Left hindlimb (tissue), 1 donor: ENCODE results near the gene DGKK.
"Not testable (repeated sequence)": the region's sequence is repeated elsewhere in the genome, so short reads cannot be mapped to it uniquely, and the experiment has no call there.

Experiments used
- DNase-seq: peaks from one replicate; pipeline ENCODE4 v3.0.0-alpha.2; 2018

Gene DGKK

DNA sequence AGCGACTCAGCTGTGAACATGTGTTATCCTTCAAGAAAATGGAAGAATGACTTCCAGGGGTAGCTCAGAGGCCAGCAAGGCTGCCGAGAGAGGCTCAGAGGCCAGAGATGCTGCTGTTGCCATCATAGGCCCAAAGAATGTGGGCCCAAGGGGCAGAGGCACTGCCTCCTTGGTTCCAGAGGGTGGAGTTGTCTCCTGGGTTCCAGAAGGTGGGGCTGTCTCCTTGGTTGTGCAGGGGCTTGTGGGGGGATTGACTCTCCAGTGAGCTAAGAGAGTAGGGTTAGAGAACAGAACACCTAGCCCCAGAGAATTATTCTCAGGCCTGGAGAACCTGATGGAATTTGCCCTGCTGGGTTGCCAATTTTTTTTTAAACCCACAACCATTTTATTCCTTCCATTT, 62.6 kb downstream of the DGKK start:
- DNase-seq: no peak

DNA sequence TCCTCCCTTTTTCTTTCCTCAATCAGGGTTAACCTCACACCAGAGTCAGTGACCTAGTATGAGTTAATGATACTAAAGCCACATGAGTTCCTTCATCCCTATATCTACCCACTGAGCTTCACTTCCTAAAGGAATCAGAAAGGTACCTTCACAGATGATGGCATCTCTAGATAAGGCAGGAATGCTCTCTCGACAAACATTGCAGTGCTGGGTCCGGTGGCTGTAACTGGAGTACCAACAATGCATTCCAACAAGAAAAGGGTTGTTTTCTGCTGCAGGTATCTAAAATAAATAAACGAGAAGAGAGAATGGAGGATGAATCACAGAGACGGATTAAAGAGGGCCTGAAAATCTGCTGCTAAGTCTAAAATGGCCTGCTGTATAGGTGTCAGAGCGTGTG, 66.7 kb downstream of the DGKK start:
- DNase-seq: no peak

DNA sequence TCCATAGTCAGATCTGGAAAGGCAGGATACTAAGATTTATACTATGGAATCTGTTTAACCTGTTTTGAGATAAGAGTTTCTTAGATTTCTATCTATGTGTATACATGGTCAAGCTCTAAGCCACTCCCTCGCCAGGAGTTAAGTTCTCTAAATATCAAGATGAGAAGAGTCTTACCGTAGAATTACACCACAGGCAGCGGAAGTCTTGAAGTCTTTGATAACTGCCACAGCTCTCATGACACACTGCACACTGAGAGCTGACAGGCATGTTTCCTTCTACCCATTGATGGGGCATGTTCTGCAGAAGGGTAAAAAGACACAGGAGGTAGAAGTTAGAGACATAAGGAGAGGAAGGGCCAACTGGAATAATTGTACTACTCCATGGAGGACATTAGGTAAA, 67.7 kb downstream of the DGKK start:
- no peak for DNase-seq

DNA sequence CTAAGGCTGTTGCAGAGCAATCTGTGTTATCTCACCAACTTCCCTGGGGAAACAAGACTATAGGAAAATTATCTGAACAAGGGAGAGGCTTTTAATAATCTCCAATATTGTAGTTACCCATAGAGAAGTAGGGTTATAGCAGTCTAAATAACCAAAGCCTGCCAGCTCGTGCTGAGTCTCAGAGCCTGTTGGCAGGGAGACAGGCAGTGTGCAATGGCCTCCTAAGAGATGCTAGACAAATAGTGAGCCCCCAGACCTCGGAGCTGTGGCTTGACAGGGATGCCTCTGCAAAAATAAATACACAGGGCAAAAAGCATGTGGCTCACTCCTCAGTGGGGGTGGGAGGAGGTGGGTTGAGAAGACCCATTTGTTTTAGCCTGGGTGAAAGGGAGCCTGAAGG, 76.7 kb downstream of the DGKK start:
- no peak for DNase-seq

DNA sequence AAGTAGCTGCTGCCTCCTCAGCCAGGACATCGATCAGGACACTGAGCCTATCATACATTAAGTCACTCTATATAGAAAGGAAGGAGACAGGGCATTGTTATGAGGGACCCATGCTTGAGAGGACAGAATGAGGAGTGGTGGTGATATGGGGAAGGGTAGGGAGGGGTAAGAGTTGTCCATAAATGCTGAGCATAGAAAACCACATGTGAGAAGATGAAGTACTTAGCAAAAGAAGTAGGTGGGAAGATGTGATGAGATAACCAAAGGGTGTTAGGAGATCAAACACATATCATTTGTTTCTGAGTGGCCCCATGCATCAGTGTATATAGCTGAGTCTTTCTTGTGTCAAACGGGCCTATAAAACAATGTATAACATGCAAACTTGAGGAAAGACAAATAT, 84.1 kb downstream of the DGKK start:
- no peak for DNase-seq

DNA sequence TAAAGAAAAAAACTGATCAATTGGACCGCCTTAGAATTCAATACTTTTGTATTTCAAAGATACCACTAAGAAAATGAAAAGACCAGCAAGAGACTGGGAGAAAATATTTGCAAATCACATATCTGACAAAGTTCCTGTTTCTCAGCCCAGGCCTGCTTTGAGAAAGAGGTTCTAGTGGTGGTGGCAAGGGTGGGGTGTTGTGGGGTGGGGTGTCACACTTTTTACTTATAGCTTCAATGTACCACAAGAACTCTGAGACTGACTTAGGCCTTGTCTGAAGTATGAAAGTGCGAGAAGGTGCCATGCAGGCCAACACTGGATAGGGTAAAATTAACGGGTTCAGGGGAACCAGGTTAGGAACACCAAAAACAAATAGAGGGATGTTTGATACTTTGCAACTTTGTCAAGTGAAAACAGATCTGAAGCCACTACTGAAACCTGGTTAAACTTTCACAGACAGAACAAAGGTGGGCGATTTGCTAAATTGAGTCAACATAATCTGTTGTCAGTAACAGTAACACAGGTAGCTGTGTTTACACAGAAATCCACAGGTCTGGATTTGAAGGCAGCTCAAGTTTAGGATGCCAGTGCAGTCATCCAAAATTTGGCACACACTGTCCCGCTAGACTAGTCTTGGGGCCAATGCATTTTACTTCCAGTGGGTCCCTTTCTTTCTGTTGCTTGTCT, 88.8 kb downstream of the DGKK start:
- DNase-seq: no peak

DNA sequence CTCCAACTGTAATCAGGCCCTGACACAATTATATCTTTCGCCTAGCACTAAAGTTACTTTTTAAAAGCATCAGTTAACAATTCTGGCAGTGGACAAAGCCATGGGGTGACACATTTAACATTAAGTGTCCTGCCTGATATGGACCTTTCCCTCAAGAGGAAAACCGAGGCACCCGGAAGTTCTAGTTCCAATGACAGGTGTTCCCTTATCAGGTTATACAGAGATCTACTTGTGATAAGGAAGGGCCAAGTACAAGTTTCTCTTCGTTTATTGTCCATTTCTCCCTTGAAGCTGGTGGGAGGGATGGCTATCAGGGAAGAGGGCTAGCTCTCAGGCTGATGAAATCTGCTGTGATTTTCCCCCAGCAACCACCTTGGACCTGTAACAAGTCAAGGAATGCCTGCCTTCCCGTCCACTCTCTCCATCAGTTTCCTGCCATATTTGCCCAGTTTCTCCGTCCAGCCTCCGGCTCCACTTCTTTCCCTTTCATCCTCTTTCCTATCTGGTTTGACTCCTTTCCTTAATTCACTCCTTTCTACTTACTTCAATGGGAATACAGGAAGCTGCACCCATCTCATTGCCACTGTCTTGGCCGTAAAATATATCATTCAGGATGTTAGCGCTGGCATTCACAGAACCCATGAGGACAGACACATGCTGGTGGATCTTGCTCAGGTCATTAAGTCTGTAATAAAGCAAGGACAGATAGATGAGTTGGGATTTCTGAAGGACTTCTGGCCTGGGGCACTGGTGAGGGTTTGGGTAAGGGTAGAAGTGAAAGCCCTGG, 95.0 kb downstream of the DGKK start:
- no peak for DNase-seq

DNA sequence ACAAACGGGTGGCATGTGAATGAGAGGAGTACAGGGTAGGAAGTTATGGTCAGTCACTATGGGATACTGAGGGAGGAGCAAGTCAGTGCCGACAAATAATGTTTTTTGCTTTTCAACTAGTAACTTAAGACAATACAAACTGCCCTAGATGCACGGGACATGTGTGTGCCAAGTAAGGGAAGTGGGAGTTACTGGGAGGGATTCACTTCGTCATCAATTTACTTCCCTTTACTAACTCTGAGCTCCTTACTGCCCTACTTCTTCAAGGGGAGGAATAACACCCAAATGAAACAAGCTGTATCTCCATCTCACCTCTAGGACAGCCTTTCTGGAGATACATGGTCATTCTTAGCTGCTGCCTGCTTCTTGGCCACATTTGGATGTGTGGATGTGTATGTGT, 97.7 kb downstream of the DGKK start:
- DNase-seq: no peak

DNA sequence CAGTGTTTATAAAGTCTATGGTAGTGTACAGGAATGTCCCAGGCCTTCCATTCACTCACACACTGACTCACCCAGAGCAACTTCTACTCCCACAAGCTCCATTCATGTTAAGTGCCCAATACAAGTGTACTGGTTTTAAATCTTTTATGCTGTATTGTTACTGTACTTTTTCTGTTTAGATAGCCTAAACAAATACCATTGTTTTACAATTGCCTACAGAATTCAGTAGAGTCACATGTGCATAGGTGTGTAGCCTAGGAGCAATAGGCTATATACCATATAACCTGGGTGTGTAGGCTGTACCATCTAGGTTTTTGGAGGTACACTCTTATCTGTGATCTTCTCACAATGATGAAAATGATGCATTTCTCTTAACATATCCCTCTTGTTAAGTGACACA, 126.7 kb downstream of the DGKK start:
- no peak for DNase-seq

DNA sequence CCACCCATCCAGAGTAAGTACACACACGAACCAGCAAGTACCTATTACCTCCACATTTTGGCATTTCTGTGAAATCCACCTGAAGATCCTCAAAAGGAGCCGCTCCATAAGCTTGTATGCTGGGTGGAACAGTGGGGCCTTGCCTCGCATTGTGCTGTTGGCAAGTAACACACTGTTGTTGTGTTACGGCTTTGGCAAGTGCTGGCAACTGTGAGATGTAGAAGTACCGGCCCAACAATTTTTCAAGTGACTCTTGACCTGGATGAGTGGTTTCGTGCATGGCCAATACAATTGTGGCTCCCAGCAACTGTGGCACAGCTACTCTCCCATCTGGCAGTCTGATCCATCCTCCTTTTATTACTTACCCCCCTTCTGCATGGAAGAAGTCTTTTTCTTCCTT, 137.3 kb downstream of the DGKK start:
- no peak for DNase-seq

DNA sequence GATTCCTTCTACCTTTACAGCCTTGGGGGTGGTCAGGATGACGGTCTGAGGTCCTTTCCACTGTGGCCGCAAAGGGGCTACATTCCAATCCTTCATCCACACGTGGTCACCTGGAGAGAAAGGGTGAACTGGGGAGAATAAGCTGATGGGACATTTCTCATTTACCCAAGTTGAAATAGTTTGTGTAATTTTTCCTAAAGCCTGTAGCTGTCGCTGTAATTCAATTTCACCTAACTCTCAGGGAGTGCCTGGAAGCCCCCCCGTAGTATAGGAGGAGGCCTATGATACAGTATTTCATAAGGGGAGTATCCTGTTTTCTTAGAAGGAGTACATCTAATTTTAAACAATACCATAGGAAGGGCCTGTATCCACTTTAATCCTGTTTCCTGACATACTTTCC, 138.0 kb downstream of the DGKK start:
- DNase-seq: not testable (repeated sequence)

DNA sequence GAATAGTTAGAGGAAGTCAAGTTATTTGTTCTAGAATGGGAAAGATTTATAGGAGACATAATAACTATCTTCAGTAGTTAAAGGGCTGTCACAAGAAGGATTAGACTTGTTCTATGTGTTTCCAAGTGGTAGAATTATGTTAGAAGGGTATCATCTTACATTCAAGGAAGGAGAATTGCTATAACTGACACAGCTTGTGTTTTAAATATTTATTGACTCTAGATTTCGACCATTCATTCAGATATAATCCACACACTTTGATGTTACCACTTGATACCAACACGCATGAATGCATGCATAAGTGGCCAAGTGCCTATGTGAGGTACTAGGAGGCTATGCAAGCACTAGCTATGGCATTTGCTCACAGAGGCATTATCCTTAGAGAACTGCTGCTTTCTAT, 143.4 kb downstream of the DGKK start:
- DNase-seq: no peak
